Adrenal gland (tissue), 5 donors: ENCODE data around the gene RSRC1.

Experiments
- POLR2A ChIP-seq, 2 donors: fragments of 450-650 bp; IDR thresholded peaks; one replicate each; pipeline ENCODE4 v1.6.1; 2017; ENCODE audit warnings: antibody characterized with exemption in 2 of 2, mild to moderate bottlenecking in 2 of 2, moderate library complexity in 1 of 2
- TF ChIP-seq, protein P1 (sequence below), 6 experiments: fragments of 450-650 bp in 4 of 6; fragments of 200-600 bp in 2 of 6; sonication (generic) in 1 of 6; IDR thresholded peaks; 1 replicate in 5 of 6; 2 replicates in 1 of 6; pipeline versions ENCODE4 v1.5.1 to v1.8.0; 2016 to 2021; ENCODE audit warnings: antibody characterized with exemption in 6 of 6, mild to moderate bottlenecking in 2 of 6, moderate library complexity in 1 of 6
- donor health status: DM: no; HTN: no; CAD: no.

DNA sequence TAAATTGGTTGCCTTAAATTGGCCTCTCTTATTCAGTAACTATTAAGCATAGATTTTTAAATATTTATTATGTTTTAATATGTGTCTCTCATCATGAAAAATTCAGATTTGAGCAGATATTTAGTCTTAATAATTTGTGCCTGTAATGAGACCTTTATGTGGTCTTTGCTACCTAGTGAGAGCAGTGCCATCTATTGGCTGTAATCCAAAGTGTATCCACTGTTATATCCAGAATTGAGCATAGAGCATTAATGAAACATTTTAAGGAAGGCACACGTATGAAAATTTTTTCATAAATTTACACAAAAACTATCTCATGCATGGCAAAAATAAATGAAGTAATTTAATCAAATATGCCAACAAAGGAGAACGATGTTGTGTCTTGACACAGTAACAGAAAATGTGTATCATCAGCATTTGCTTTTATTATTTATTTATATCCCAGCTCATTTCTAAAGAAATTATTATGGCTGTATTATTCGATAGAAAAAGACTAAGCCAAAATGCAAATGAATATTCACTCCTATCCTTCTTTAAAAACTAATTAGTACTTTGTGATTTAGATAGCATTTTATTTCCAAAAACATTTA is 203.5 kb downstream of the RSRC1 start:
- TF ChIP-seq, protein P1, sequence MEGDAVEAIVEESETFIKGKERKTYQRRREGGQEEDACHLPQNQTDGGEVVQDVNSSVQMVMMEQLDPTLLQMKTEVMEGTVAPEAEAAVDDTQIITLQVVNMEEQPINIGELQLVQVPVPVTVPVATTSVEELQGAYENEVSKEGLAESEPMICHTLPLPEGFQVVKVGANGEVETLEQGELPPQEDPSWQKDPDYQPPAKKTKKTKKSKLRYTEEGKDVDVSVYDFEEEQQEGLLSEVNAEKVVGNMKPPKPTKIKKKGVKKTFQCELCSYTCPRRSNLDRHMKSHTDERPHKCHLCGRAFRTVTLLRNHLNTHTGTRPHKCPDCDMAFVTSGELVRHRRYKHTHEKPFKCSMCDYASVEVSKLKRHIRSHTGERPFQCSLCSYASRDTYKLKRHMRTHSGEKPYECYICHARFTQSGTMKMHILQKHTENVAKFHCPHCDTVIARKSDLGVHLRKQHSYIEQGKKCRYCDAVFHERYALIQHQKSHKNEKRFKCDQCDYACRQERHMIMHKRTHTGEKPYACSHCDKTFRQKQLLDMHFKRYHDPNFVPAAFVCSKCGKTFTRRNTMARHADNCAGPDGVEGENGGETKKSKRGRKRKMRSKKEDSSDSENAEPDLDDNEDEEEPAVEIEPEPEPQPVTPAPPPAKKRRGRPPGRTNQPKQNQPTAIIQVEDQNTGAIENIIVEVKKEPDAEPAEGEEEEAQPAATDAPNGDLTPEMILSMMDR (IDR thresholded peaks at IDR 0.05): peak in 4 of 6 experiments; percentile 11 to 20 (median 14)
- TF ChIP-seq POLR2A (IDR thresholded peaks at IDR 0.05): no peak
